HL-60/S4 treated with phorbol 12-myristate 13-acetate at 8.2 ng/mL for 4 days and 3 days (cell line): ENCODE results near the gene OR10A6.

Experiments
- in situ Hi-C: fragments of 300-500 bp; cut with MboI; formaldehyde crosslinking; loops from 2 replicates; pipeline ENCODE4 v1.15.0; 2022; ENCODE audit warnings: low sequenced_read_pairs

Gene OR10A6

DNA sequence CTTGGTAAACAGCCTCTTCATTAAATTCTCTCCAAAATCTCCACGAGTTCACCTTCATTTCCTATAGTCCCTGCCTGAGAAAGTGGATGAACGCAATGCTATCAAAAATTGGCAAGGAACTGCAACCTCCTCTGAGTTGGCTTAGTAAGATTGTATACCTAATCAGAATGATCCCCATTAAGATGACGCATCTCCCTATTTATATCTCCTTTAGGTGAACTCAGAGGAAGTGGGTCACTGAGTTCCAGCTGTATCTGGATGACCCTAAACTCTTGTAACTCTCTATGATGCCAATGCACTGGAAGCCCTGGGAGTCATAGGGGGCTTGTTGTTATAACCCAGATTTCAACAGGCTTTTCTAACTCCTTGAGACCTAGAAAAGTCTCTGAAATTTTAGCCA, 48.2 kb downstream of the OR10A6 start:
- in situ Hi-C loops: no loop called here
